Right ventricle myocardium superior (tissue), 1 donor: ENCODE data around the gene SLC31A2. TPM values are rescaled to one million over a fixed set of nuclear protein-coding genes. Genes with fewer than 3 reads are reported as not detected.
"Not testable (repeated sequence)": the region's sequence is repeated elsewhere in the genome, so short reads cannot be mapped to it uniquely, and the experiment has no call there.

Experiments
- ATAC-seq: fragments of 200-7000 bp; cut with Tn5 transposase; one replicate; pipeline ENCODE4 v1.9.1; 2020; ENCODE audit warnings: mild to moderate bottlenecking; ENCODE audit not compliant: poor library complexity
- DNase-seq: peaks from one replicate; pipeline ENCODE4 v3.0.0-alpha.2; 2020
- intact Hi-C: fragments of 100-400 bp; cut with DNase I; formaldehyde crosslinking; loops from one replicate; pipeline ENCODE4 v1.11.2; 2022
- total RNA-seq: library from RNA; stranded (reverse); fragmentation: NEBNext Ultra II Directional; extraction: Animal tissue kit (Norgen Biotek cat#: 25700); gene quantifications from one replicate; pipeline ENCODE4 v1.2.1, GENCODE V29; 2021
- donor health status: DM: no; HTN: yes; CAD: no; lungs with severe emphysema.

The SLC31A2 gene
- total RNA-seq, 1 donor from 2014 or later = 14.1 TPM

DNA sequence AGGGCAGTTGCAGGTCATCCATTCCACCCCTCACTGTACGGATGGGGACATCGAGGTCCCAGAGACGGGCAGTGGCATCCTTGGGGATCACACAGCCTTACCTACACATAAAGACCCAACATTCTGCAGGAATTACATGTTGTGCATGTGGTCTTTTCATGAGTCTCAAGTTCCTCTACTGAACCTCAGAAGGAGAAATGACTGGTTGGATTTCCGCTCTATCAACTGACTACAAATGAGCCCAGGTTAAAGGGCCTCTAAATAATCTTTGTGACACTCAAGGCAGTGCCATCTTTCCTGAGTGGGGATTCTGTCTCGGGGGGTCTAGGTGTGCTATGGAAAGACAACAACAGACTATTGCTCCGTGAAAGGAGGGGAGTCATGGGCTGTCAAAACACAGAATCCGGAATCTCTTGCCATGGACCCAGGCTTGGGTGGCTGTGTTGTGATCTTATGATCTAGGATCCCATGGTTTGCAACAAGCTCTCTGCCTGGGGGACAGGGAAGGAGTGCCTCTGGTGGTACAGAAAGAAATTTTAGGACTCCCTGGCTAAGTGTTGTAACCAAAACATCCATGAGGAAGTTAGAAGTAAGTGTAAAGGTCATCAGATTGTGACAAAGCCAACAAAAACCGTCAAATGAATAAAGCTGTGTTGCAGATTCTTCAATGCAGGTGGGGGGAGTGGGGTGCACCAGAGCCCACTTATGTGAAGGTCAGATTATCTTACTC lies 1.9 kb upstream of the SLC31A2 start:
- intact Hi-C loops = no loop called here
- DNase-seq (no peak), ATAC-seq (no peak)

DNA sequence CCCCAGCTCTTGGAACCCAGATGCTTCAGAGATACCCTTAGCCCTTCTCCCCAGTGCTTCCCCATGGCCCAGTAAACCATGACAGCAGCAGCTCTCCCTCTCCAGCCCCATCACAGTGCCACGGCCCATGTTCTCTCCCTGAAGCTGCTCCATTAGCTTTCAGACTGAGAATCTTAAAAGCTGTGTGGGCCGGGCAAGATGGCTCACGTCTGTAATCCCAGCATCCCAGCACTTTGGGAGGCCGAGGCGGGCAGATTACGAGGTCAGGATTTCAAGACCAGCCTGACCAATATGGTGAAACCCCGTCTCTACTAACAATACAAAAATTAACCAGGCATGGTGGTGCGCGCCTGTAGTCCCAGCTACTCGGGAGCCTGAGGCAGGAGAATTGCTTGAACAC lies 1.2 kb upstream of the SLC31A2 start:
- intact Hi-C loops, DNase-seq, ATAC-seq: not testable (repeated sequence)

DNA sequence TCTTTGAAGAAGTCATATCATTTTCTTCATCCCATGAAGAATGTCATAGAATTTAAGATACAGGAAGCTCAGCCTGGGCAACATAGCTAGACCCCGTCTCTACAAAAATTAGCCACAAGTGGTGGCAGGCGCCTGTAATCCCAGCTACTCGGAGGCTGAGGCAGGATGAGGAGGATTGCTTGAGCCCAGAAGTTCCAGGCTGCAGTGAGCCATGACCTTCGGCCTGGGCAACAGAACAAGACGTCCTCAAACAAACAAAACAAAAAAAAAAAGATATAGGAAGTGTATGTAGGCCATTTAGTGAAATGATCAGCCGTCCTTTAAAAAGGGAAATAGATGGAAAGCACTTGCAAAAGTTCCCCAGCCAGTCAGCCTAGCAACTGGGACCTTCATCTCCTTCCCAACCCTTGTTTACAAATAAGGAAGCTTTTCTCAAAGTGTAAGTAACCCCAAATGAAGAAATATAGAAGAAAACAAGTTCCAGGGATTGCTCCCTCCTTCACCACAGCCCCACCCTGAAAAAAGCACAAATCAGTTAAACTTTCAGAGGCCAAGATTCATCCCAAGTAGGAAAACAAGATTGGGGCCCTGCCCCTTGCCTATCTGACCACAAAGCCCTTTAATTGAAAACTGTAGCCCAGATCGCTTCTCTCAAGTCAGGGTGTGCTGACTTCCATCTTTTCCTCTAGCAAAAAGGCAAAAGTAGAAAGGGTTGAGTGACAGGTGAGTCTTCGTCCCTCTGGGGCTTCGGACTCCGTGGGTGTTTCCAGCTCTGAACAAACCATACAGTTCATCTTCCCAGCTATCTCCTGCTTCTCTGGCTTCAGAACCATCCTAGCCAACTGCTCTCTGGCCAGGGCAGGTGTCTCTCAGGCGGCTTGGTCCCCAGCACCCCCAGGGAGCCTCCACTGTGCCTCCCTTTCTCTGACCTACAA lies 1.2 kb downstream of the SLC31A2 start:
- ATAC-seq = peak; percentile 30
- peak; percentile 62 for DNase-seq
- intact Hi-C loops = no loop called here

DNA sequence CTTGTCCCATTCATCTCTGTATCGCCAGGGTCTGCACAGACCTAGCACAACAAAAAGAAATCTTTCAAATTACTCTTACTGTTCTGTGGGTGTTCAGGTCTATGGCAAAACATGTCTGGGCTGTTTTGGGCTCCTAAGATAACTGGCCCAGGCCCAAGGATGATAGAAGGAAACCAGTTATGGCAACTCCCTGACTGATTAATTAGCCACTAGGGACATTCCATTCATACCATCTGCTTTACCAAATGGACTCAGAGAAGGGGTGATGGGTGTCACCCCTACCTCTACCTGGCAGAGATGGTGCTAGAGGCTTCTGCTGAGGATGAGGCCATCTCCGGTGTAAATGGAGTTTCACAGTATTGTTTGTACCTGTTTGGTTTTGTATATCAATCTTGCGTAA lies 1.9 kb downstream of the SLC31A2 start:
- DNase-seq (no peak), ATAC-seq (no peak)
- intact Hi-C loops = no loop called here

DNA sequence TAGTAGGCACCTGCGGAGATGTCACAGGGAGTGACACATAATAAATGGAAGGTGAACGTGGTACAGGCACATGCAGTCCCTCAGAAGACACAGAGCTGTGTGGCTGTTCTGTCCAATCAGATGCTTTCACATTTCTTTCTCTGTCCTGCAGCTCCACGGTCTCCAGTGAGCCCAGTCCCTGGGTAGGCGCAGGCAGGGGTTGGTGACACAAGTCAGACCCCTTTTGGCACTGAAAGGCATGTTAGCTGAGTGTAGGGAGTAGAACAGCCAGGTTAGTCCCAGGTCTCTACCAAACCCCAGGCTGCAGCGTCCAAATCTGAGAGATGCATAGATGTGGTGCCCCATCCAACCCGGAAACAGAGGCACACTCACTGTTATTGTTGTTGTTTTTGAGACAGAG lies 2.8 kb downstream of the SLC31A2 start:
- intact Hi-C loops = no loop called here
- DNase-seq = no peak
- ATAC-seq = no peak

DNA sequence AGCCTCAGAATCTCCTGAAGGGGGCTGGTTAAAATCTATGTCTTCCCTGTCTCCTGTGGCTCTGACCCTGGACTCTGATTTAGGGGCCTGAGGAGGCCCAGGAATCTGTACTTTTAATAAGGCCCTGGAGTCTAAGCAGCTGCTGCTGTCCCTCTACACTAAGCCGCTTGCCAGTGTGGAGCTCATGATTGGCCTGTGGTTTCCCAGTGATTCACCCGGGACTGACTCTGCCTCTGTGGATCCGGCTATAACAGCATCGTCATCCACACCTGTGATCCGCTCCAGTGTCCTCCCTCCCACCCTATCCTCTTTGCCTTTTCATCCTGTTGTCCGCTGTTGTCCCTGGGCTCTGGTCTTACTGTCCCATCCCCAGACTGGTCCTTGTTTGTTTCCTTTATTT lies 3.7 kb downstream of the SLC31A2 start:
- intact Hi-C loops = no loop called here
- no peak for ATAC-seq
- DNase-seq = no peak

DNA sequence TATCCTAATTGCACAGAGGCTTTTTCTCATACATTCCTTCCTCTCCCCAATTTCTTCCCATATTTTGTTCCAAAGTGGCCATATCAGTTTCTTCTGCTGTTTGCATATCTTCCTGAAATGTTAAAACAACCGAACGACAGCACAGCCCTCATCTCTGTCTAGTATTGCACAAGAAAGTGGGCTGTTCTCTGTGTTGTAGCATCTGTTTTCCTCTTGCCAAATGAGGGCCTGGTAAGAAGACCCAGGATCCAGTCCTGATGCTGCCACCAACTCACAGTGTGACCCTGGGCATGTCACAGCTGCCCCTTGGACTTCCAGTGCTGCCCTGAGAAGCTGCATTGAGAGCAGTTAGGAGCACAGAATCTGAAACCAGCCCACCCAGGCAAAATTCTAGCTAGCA lies 4.1 kb downstream of the SLC31A2 start:
- ATAC-seq (no peak), DNase-seq (no peak)
- intact Hi-C loops = no loop called here

DNA sequence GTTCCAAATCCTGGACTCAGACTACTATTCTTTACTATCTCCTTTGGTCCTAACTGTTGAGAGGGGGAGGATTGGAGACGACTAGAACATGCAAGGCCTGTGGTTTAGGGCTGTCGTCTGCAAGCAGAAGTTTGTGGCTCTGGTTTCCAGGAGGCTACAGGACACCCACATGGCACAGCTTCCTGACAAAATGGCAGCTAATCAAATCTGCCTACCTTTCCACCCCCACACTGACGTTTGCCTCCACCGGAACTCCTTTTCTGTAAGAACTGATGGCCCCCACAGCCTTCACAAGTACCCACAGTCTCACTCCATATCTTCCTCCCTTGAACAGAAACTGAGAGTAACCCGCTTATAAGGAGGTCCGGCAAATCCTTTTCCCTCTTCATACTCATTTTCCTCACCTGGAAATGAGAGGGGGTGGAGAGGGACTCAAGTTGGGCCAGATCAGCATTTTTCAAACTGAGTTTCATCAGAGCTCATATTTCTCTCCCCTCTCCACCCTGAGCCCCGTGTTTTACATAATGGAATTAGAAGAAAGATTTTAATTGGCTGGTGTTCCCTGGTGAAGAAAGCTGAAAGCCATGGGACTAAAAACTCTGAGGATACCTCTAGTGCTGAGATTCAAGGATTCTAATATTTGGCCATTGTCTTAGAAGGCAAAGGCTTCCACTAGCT lies 5.2 kb downstream of the SLC31A2 start:
- ATAC-seq (no peak), DNase-seq (no peak)
- intact Hi-C loops = no loop called here

DNA sequence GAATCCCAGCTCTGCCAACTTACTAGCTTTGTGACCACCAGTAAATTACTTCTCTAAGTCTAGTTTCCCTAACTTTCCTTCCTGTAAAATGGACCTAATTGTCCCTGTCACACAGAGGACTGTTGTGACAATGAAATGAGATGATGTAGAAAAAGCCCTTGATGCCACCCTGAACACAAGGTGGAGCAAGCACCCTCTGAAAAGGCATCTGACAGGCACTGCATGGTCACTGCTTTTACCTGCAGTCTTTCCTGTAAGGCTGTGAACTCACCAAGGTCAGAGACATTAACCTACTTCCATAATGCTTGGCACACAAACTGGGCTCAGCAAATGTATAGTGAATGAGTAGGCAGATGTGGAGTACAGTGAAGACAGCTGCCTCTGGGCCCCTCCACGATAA lies 6.1 kb downstream of the SLC31A2 start:
- intact Hi-C loops = no loop called here
- ATAC-seq = no peak
- DNase-seq = no peak

DNA sequence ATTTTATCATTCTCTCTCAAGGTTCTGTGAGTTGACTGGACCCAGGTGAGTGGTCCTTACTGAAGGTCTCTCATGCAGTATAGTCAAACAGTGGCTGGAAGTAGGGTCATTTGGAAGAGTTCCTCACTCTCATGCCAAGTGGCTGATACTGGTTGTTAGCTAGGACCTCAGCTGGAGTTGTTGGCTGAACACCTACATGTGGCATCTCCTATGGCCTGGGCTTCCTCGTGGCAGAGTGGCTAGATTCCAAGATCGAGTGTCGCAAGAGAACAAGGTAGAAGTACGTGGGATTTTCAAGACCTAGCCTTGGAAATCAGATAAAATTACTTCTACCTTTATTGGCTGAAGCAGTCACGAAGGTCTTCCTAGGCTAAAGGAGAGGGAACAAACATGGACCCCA lies 7.6 kb downstream of the SLC31A2 start:
- ATAC-seq (no peak), DNase-seq (no peak)
- intact Hi-C loops = no loop called here

DNA sequence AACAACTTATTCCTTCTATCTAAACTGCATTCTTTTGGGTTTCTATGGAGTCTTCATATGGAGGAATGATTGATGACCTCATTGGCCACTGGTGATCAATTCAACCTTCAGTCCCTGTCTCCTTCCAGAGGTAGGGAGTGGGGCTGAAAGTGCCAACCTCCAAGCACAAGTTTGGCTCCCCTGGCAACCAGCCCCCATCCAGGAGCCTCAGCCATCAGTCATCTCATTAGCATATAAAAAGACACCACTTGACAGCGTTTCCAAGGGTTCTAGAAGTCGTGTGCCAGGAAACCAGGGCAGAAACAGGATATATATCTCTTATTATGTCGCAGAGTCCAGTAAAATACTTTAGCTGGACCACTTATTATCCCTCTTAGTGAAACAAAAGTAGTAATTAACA lies 9.8 kb downstream of the SLC31A2 start:
- intact Hi-C loops = no loop called here
- no peak for DNase-seq
- ATAC-seq = no peak

DNA sequence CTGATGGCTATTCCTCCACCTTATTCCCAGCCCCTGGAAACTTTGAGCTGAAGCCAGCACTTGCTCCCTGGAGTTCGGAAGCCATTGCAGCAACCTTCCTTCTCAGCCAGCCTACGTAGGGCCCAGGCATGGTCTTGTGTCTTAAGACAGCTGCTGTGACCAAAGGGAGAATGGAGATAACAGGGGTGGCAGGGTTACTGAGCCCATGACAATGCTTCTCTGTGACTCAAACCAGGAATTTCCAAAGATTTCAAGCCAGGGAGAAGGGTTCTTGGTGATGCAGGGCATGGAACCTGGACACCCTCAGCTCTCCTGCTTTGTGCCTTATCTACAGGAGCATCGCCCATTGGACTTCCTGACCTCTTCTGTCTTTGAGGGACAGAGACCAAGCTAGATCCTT lies 12.2 kb downstream of the SLC31A2 start:
- no peak for DNase-seq
- intact Hi-C loops = no loop called here
- ATAC-seq = no peak

DNA sequence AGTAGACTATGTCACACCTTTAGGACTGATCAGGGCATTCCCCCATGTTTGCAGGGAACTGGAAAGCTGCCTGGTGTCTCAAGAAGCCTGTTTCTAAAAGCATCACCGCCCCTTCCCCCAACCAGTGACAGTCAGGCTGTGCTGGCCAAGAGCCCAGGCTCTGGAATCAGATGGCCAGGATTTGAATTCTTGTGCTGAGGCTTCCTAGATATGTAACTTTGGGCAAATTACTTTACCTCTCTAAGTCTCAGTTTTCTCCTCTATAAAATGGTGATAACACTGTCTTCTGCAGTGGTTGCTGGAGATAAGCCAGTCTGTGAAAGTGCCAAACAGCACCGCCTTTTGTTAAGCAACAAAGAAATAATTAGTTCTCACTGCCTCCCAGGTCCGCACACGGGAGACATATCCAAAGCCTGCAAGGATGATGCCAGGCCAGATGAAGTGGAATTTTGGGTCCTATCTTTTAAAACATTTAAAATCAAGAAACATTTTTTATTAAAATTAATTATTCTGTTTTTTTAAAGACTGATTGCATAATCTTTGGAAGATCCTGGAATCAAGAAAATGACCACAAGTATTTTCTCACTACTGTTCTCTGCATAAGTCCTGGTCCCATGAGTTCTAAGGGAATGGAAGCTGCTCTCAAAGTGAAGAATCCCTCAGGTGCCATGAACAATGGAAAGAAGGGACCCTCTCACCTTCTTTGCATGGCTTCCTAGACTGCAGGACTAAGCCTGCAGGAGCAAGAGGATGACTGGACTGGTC lies 13.9 kb downstream of the SLC31A2 start:
- ATAC-seq (peak; percentile 79), DNase-seq (peak; percentile 72)
- intact Hi-C loops = no loop called here

DNA sequence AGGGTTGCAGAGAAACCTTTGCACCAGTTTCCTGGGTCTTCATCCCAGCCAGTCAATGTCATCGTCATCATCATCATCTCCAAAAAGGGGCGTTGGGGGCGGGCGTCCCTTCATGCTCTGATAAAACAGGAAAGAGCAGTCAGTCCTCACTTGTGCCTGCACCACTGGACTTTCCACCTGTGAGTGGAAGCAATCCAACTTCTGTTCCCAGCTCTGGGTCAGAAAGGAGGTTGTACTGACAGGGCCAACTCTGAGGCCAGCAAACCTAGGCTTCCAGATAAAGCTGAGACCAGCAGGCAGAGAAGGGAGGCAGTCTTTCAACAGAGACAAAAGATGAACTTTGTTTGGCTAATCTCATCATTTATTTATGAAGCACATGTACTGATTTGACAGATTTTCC lies 15.2 kb downstream of the SLC31A2 start:
- ATAC-seq = peak; percentile 39
- intact Hi-C loops = no loop called here
- no peak for DNase-seq

DNA sequence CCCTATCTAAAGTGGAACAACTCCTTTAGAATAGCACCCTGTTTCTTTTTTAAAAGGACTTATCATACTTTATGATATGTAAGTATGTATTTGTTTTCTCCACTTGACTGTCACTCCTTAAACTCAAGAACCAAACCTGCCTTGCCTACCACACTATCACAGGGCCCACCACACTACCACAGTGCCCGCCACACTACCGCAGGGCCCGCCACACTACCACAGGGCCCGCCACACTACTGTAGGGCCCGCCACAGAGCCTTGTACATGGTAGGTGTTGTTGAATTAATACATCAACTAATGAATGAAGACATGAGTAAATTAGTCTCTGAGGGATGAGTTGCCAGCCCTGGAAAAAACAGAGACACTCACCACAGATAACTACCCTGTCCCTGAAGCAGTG lies 18.0 kb downstream of the SLC31A2 start:
- no peak for DNase-seq
- ATAC-seq = no peak
- intact Hi-C loops = no loop called here

DNA sequence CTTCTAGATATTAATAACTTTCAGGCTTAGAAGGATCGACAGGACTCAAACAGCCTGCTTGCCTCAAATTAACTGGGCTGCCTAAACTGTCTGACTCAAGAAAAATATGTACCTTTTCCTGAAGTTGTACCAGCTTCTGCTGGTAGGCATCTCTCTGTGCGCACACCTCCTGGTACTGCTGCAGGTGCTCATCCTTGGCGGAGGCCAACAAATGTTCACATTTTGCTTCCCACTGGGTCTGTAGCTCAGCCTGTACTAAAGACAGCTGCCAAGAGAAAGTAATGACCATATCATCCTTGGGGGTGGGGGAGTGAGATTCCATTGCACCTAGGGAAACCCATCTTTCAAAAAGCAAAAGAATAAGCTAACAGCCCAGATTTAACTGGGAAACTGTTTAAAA lies 22.5 kb downstream of the SLC31A2 start:
- DNase-seq = no peak
- no peak for ATAC-seq
- intact Hi-C loops = no loop called here

DNA sequence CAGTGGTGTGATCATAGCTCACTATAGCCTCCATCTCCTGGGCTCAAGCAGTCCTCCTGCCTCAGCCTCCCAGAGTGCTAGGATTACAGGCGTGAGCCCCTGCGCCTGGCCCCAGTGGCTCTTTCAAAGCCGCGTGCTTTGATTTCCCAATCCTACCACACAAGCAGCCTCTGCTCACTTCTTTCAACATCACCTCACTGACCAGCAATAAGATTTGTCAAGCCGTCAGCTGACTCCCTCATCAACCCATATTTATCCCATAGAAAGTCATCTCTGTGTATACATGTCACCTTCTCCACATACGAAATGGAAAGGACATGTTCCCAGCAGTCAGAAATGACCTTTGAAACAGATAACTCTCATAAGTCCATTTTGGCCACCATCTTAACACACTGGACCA lies 26.0 kb downstream of the SLC31A2 start:
- DNase-seq (no peak), ATAC-seq (no peak)
- intact Hi-C loops = no loop called here

DNA sequence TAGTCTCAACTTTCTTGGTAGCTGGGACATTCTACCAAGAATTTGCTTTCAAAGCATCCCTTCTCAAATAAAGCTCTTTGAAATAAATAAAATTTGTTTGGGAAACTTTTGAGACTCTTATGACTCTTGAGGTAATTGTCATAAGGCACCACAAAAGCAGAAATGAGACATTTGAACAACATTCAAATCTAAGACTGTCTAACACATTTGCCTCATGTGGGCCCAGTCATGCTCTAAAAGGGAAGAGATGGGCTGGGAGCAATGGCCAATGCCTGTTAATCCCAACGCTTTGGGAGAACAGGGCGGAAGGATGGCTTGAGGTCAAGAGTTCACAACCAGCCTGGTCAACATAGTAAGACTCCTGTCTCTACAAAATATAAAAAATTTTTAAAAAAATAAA lies 26.4 kb downstream of the SLC31A2 start:
- ATAC-seq (no peak), DNase-seq (no peak)
- intact Hi-C loops = no loop called here

DNA sequence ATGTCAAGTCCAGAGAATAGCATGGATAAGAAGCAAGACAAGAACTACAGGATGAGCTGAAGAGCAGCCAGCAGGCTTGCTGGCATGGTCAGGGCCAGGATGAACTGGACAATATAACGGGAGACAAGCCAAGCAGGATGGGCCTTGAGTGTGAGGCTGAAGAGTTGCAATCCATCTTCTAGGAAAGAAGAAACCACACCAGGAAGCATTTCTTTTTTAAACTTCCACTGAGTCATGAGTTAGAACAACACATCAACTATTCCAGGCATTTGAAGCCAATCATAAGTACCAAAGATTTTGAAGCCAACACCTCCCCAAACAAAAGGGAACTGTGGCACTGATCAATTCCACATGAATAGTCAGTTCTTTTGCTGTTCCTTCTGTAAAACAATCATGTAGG lies 27.3 kb downstream of the SLC31A2 start:
- intact Hi-C loops = no loop called here
- ATAC-seq = no peak
- DNase-seq = no peak
